GM12878 (cell line): ENCODE measurements around the gene ANKRD45. TPM values are rescaled to one million over a fixed set of nuclear protein-coding genes. Genes with fewer than 3 reads are reported as not detected.
"Not testable (repeated sequence)": the region's sequence is repeated elsewhere in the genome, so short reads cannot be mapped to it uniquely, and the experiment has no call there.

ENCODE experiments used
- ATAC-seq: fragments of 200-7000 bp; cut with Tn5 transposase; 3 replicates; pipeline ENCODE4 v1.9.1; 2020; ENCODE audit warnings: mild to moderate bottlenecking, moderate library complexity
- BruUV-seq: library from RNA; stranded (reverse); fragments of 400-500 nt; replicated peaks from 2 replicates; lab custom pipeline; 2021; lab: Mats Ljungman, UMichigan
- CTCF ChIA-PET: fragments of 300-600 bp; sonication (Branson Sonifier 250); formaldehyde crosslinking; extraction: SDS; loops from one replicate; lab custom pipeline; 2021; ENCODE audit warnings: inconsistent platforms; lab: Yijun Ruan, JAX
- POLR2A ChIA-PET: fragments of 350-600 bp; formaldehyde crosslinking; extraction: SDS; loops from one replicate; lab custom pipeline; 2021; ENCODE audit warnings: inconsistent platforms; lab: Charles Lee
- RAD21 ChIA-PET: fragments of 300-600 bp; sonication (Branson Sonifier 250); formaldehyde crosslinking; loops from one replicate; lab custom pipeline; 2023; ENCODE audit warnings: antibody characterized with exemption; ENCODE audit not compliant: unreplicated experiment; lab: Charles Lee
- SMC1A ChIA-PET: fragments of 300-600 bp; sonication (Branson Sonifier 250); formaldehyde crosslinking; loops from one replicate; lab custom pipeline; 2023; ENCODE audit not compliant: unreplicated experiment, uncharacterized antibody; lab: Charles Lee
- DNase-seq: peaks from one replicate; pipeline ENCODE4 v3.0.0-alpha.2; 2011; ENCODE audit warnings: low read depth, low spot score
- FAIRE-seq: peaks from 3 replicates; lab custom pipeline; 2011; peaks lifted over from hg19 to GRCh38; lab: Jason Lieb, UNC
- H2AFZ ChIP-seq: 2 replicates; pipeline ENCODE4 v1.6.0; 2011; ENCODE audit warnings: low read depth, low read length, control low read depth; ENCODE audit not compliant: control insufficient read depth
- H3K27ac ChIP-seq: 2 replicates; pipeline ENCODE4 v1.5.1; 2011; ENCODE audit warnings: control low read depth; ENCODE audit not compliant: control insufficient read depth, insufficient read depth
- H3K27me3 ChIP-seq, 2 experiments: replicated peaks in 1 of 2; 2 replicates each; pipeline versions ENCODE4 v1.6.0 to v1.6.1; 2011; ENCODE audit warnings: low read length in 1 of 2; ENCODE audit not compliant: control insufficient read depth in 2 of 2, insufficient read depth in 2 of 2
- H3K36me3 ChIP-seq, 2 experiments: 2 replicates each; pipeline ENCODE4 v1.5.1; 2011; ENCODE audit warnings: low read length in 1 of 2; ENCODE audit not compliant: control insufficient read depth in 2 of 2, insufficient read depth in 2 of 2
- H3K4me1 ChIP-seq: 2 replicates; pipeline ENCODE4 v1.6.1; 2011; ENCODE audit warnings: mild to moderate bottlenecking, low read length, moderate library complexity, mixed read lengths; ENCODE audit not compliant: control insufficient read depth, insufficient read depth
- H3K4me2 ChIP-seq: 2 replicates; pipeline ENCODE4 v1.6.0; 2011; ENCODE audit warnings: control low read depth; ENCODE audit not compliant: control insufficient read depth, insufficient read depth
- H3K4me3 ChIP-seq: fragments of 200-600 bp; sonication (generic); 2 replicates; pipeline ENCODE4 v1.5.1; 2016
- H3K79me2 ChIP-seq: 2 replicates; pipeline ENCODE4 v1.6.0; 2011; ENCODE audit warnings: low read length; ENCODE audit not compliant: control insufficient read depth, insufficient read depth
- H3K9ac ChIP-seq: 2 replicates; pipeline ENCODE4 v1.8.0; 2011; ENCODE audit warnings: low read length, control low read depth, mixed read lengths; ENCODE audit not compliant: control insufficient read depth, insufficient read depth
- H3K9me3 ChIP-seq: replicated peaks from 3 replicates; pipeline ENCODE4 v1.5.1; 2011; ENCODE audit warnings: mild to moderate bottlenecking, low read length; ENCODE audit not compliant: control insufficient read depth, insufficient read depth
- H4K20me1 ChIP-seq: 2 replicates; pipeline ENCODE4 v1.6.0; 2011; ENCODE audit not compliant: control insufficient read depth, insufficient read depth
- IKZF1 ChIP-seq: fragments of 450-650 bp; conservative IDR thresholded peaks from 2 replicates; pipeline ENCODE4 v1.6.1; 2017; ENCODE audit warnings: antibody characterized with exemption, mild to moderate bottlenecking
- POLR2AphosphoS5 ChIP-seq: IDR thresholded peaks from 2 replicates; pipeline ENCODE4 v1.6.1; 2011; ENCODE audit warnings: mild to moderate bottlenecking, low read length, inconsistent platforms
- PRDM15 ChIP-seq: fragments of 450-650 bp; formaldehyde crosslinking; IDR thresholded peaks from 2 replicates; pipeline ENCODE4 v1.4.0; 2020; ENCODE audit warnings: mild to moderate bottlenecking, moderate library complexity
- SKIL ChIP-seq: fragments of 450-650 bp; IDR thresholded peaks from 2 replicates; pipeline ENCODE4 v1.6.1; 2017; ENCODE audit warnings: mild to moderate bottlenecking, low read depth, inconsistent platforms; ENCODE audit not compliant: poor library complexity, severe bottlenecking
- SREBF1 ChIP-seq: IDR thresholded peaks from 2 replicates; pipeline ENCODE4 v1.6.1; 2012; ENCODE audit warnings: mild to moderate bottlenecking, low read length
- WGBS: methylation state at CpG from one replicate; pipeline ENCODE4 v1.1.6; 2016; ENCODE audit warnings: low lambda C conversion rate; ENCODE audit not compliant: insufficient replicate concordance, insufficient coverage; ENCODE audit errors: missing lambda C conversion rate; 5-methylcytosine and 5-hydroxymethylcytosine counted together
- in situ Hi-C: fragments of 300-500 bp; cut with MboI; formaldehyde crosslinking; loops from 9 replicates; pipeline ENCODE4 v1.14.3; 2018; ENCODE audit warnings: mixed read lengths
- intact Hi-C: fragments of 100-400 bp; cut with micrococcal nuclease; formaldehyde crosslinking; loops from one replicate; pipeline ENCODE4 v1.14.2; 2022; ENCODE audit not compliant: unreplicated experiment
- polyA plus RNA-seq, 11 experiments: library from polyadenylated mRNA; depleted of rRNA in 4 of 11; unstranded in 6 of 11; stranded (reverse) in 5 of 11; fragments of >200 nt; fragmentation: Nextera tagmentation in 4 of 11; fragmentation: Illumina TruSeq in 1 of 11; extraction: Ambion mirVana in 4 of 11; extraction: Trizol in 1 of 11; gene quantifications; 1 replicate in 1 of 11; 2 replicates in 10 of 11; pipeline versions ENCODE4 v1.2.1 to v1.2.3, GENCODE V29; 2011 to 2016; ENCODE audit warnings: inconsistent platforms in 2 of 11, missing spikeins in 2 of 11, low read depth in 1 of 11
- total RNA-seq, 4 experiments: library from RNA; depleted of rRNA in 3 of 4; stranded (reverse); fragments of >200 nt in 3 of 4; fragmentation: Illumina TruSeq in 1 of 4; extraction: Trizol in 1 of 4; gene quantifications; 2 replicates each; pipeline versions ENCODE4 v1.2.1 to v1.2.3, GENCODE V29; 2013 to 2021

ANKRD45 gene
- total and polyA plus RNA-seq, 10 of the 15 experiments (the other 5 are each of a cell fraction or from before 2014, with no cell fraction given), result 0.04 to 0.15 (median 0.13) TPM; not detected in 5

- H3K27me3 ChIP-seq, SMC1A ChIA-PET, BruUV-seq, CTCF ChIA-PET, H3K9ac ChIP-seq, H3K4me1 ChIP-seq, ATAC-seq, POLR2A ChIA-PET, H3K27ac ChIP-seq, intact Hi-C loops, H3K4me3 ChIP-seq, H3K4me2 ChIP-seq, RAD21 ChIA-PET, H4K20me1 ChIP-seq, H3K79me2 ChIP-seq, FAIRE-seq, H3K36me3 ChIP-seq, H2AFZ ChIP-seq, H3K9me3 ChIP-seq, DNase-seq, in situ Hi-C loops: not testable (repeated sequence)
- WGBS, result 47% methylated on average over 6 of the region's 6 CpGs
These were observed 32.2 kb downstream of the ANKRD45 start for GRCh38 chr1:173637236-173638042.

- H3K9ac ChIP-seq, result no peak within 1 kb of the TSS
- ATAC-seq, result no peak
- no peak for FAIRE-seq
- BruUV-seq, result no TSS peak
- DNase-seq, result no peak
- no peaks in the 10 kb centered on the region for H3K79me2 ChIP-seq
- no peaks in the 10 kb centered on the region; a peak in 1 of 4 replicates for H3K27me3 ChIP-seq
- 0% methylated on average over 1 of the region's 1 CpG for WGBS
- in situ Hi-C loops, result no loop called here
- ChIA-PET RAD21 (no interaction called here), SMC1A (no interaction called here), CTCF (interaction anchor here (1.3 kb wide), 1 partner anchor 49 kb away, joined by 3 read pairs; no protein-coding TSS in a partner anchor), POLR2A (no interaction called here)
- no peak within 1 kb of the TSS for H2AFZ ChIP-seq
- H3K4me1 ChIP-seq, result no peaks in the 10 kb centered on the region
- intact Hi-C loops, result no loop called here
- H3K9me3 ChIP-seq, result peaks cover 4% of the 10 kb centered on the region; the same call in 2 of the 3 replicates
- H3K27ac ChIP-seq, result no peak within 1 kb of the TSS
- no peaks in the 10 kb centered on the region for H4K20me1 ChIP-seq
- H3K36me3 ChIP-seq, result no peaks in the 10 kb centered on the region
- TF ChIP-seq IKZF1 (no peak), SKIL (no peak), POLR2AphosphoS5 (no peak), PRDM15 (CRISPR knock-in tag) (no peak), SREBF1 (no peak)
- H3K4me2 ChIP-seq, result no peak within 1 kb of the TSS
- no peak within 1 kb of the TSS for H3K4me3 ChIP-seq
These were observed 34.5 kb downstream of the ANKRD45 start, which contains the start of gene TEX50 for GRCh38 chr1:173635116-173635515. Gene TEX50 (plus strand): TSS chr1:173635338. CDS start chr1:173635522, 184 bp downstream.
